Measurements from ENCODE around the gene TMEM135.

DNA sequence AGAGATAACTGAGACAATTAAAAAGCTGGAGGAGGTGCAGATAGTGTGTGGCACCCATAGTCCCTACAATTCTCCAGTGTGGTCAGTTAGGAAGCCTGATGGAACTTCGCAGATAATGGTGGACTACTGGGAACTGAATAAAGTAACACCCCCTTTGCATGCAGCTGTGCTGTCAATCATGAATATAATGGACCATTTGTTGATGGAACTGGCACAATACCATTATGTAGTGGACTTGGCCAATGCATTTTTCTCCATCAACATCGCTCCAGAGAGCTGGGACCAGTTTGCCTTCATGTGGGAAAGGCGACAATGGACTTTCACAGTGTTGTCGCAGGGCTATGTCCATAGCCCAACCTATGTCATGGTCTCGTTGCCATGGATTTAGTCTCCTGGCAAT, 324.2 kb downstream of the TMEM135 start:
- no peak for TF ChIP-seq CTCF (IDR thresholded peaks at IDR 0.05)
- TF ChIP-seq POLR2A (IDR thresholded peaks at IDR 0.05) = no peak

Data from transverse colon (tissue), 3 donors.